ENCODE measurements around the gene TNNT2. TPM values are rescaled to one million over a fixed set of nuclear protein-coding genes. Genes with fewer than 3 reads are reported as not detected.

The TNNT2 gene
- total and polyA plus RNA-seq, 2 donors (not counting 1 experiment from before 2014, with no cell fraction given), result not detected

- Histone ChIP-seq H3K27me3 (replicated peaks in 1 of 4; ENCODE audit: control extremely low read depth in 1 of 4, control insufficient read depth in 3 of 4, insufficient read depth in 4 of 4, low read length in 3 of 4) (peaks cover 0 to 4% (median 0%) of the 10 kb centered on the region in 4 experiments), H3K79me2 (ENCODE audit: control insufficient read depth, insufficient read depth, low read length) (no peaks in the 10 kb centered on the region), H3K4me1 (ENCODE audit: control insufficient read depth in 2 of 2, insufficient read depth in 2 of 2, low read length in 2 of 2) (no peaks in the 10 kb centered on the region), H2AFZ (ENCODE audit: insufficient read depth, low read depth, low read length, poor library complexity, severe bottlenecking) (no peak overlapping the region), H4K20me1 (ENCODE audit: control insufficient read depth, insufficient read depth, low read length, poor library complexity, severe bottlenecking) (no peaks in the 10 kb centered on the region), H3K4me2 (replicated peaks; ENCODE audit: low read depth, low read length, poor library complexity, severe bottlenecking) (no peak overlapping the region), H3K27ac (ENCODE audit: low read length in 2 of 2) (no peak overlapping the region), H3K9me3 (ENCODE audit: control extremely low read depth in 1 of 3, control insufficient read depth in 2 of 3, insufficient read depth in 1 of 3, low read length in 2 of 3) (no peaks in the 10 kb centered on the region), H3K4me3 (ENCODE audit: control extremely low read depth in 1 of 5, extremely low read depth in 1 of 5, insufficient read depth in 1 of 5, low read depth in 2 of 5, low read length in 4 of 5) (no peak overlapping the region), H3K36me3 (replicated peaks in 1 of 2; ENCODE audit: control extremely low read depth in 1 of 2, control insufficient read depth in 1 of 2, extremely low read depth in 1 of 2, insufficient read depth in 2 of 2, low read length in 1 of 2) (no peaks in the 10 kb centered on the region), H3K9ac (ENCODE audit: low read length) (no peak overlapping the region)
- no peak overlapping the region for H3K27ac Mint-ChIP-seq
- intact Hi-C loops (cut with micrococcal nuclease), result no loop called here
- no peak overlapping the region for H3K4me3 Mint-ChIP-seq
- peaks cover 17% of the 10 kb centered on the region for H3K27me3 Mint-ChIP-seq
- TF ChIP-seq, protein P1, sequence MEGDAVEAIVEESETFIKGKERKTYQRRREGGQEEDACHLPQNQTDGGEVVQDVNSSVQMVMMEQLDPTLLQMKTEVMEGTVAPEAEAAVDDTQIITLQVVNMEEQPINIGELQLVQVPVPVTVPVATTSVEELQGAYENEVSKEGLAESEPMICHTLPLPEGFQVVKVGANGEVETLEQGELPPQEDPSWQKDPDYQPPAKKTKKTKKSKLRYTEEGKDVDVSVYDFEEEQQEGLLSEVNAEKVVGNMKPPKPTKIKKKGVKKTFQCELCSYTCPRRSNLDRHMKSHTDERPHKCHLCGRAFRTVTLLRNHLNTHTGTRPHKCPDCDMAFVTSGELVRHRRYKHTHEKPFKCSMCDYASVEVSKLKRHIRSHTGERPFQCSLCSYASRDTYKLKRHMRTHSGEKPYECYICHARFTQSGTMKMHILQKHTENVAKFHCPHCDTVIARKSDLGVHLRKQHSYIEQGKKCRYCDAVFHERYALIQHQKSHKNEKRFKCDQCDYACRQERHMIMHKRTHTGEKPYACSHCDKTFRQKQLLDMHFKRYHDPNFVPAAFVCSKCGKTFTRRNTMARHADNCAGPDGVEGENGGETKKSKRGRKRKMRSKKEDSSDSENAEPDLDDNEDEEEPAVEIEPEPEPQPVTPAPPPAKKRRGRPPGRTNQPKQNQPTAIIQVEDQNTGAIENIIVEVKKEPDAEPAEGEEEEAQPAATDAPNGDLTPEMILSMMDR (IDR thresholded peaks at IDR 0.05), result no peak
- TF ChIP-seq EZH2 (IDR thresholded peaks at IDR 0.05; ENCODE audit: borderline replicate concordance, insufficient read depth, low read depth, low read length, poor library complexity, severe bottlenecking), result no peak
- H3K4me1 Mint-ChIP-seq, result no peaks in the 10 kb centered on the region
- CTCF ChIA-PET, result interaction anchor here (1.8 kb wide), 1 partner anchor 12 kb away, joined by 4 read pairs; no protein-coding TSS in a partner anchor
- POLR2A ChIA-PET, result no interaction called here
- no peaks in the 10 kb centered on the region for H3K9me3 Mint-ChIP-seq (ENCODE audit: insufficient read depth)
- ATAC-seq (ENCODE audit: low read depth), result no peak
- no peak for DNase-seq
- 80% methylated on average over 6 of the region's 8 CpGs for WGBS (ENCODE audit: insufficient coverage)
Measured at GRCh38 chr1:201406831-201407406, 29.4 kb upstream of the TNNT2 start.

DNA sequence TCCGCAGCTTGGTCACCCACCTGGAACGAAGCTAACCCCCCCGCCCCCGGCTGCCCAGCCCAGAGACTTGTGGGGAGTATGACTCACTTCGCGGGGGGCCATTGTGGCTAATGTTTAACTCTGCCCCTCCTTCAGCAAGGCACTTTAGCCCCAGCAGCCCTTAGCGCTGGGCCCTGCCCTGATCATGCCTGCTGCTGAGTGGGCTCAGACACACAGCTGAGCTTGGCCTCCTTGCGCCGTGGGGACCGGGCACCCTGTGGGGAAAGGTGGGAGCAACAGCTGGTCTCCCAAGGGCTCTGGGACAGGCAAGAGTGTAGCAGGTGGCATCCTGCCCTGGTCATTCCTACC lies 28.0 kb upstream of the TNNT2 start:
- H3K9me3 ChIP-seq (ENCODE audit: control extremely low read depth in 1 of 3, control insufficient read depth in 2 of 3, insufficient read depth in 1 of 3, low read length in 2 of 3), result no peaks in the 10 kb centered on the region
- TF ChIP-seq, protein P1 (IDR thresholded peaks at IDR 0.05), result no peak
- TF ChIP-seq EZH2 (IDR thresholded peaks at IDR 0.05; ENCODE audit: borderline replicate concordance, insufficient read depth, low read depth, low read length, poor library complexity, severe bottlenecking), result no peak
- H3K79me2 ChIP-seq (ENCODE audit: control insufficient read depth, insufficient read depth, low read length), result no peaks in the 10 kb centered on the region
- intact Hi-C loops (cut with micrococcal nuclease), result no loop called here
- H3K4me1 ChIP-seq (ENCODE audit: control insufficient read depth in 2 of 2, insufficient read depth in 2 of 2, low read length in 2 of 2), result no peaks in the 10 kb centered on the region
- H2AFZ ChIP-seq (ENCODE audit: insufficient read depth, low read depth, low read length, poor library complexity, severe bottlenecking), result no peak overlapping the region
- Mint-ChIP-seq H3K27me3 (peaks cover 13% of the 10 kb centered on the region), H3K4me1 (no peaks in the 10 kb centered on the region), H3K27ac (no peak overlapping the region), H3K9me3 (ENCODE audit: insufficient read depth) (no peaks in the 10 kb centered on the region), H3K4me3 (no peak overlapping the region)
- ATAC-seq (ENCODE audit: low read depth) (no peak), DNase-seq (no peak)
- no peaks in the 10 kb centered on the region for H4K20me1 ChIP-seq (ENCODE audit: control insufficient read depth, insufficient read depth, low read length, poor library complexity, severe bottlenecking)
- ChIA-PET CTCF (interaction anchor here (1.8 kb wide), 1 partner anchor 11 kb away, joined by 4 read pairs; no protein-coding TSS in a partner anchor), POLR2A (no interaction called here)
- no peaks in the 10 kb centered on the region for H3K36me3 ChIP-seq (replicated peaks in 1 of 2; ENCODE audit: control extremely low read depth in 1 of 2, control insufficient read depth in 1 of 2, extremely low read depth in 1 of 2, insufficient read depth in 2 of 2, low read length in 1 of 2)
- 81% methylated on average over 9 of the region's 10 CpGs for WGBS (ENCODE audit: insufficient coverage)
- H3K4me2 ChIP-seq (replicated peaks; ENCODE audit: low read depth, low read length, poor library complexity, severe bottlenecking), result no peak overlapping the region
- H3K27me3 ChIP-seq (replicated peaks in 1 of 4; ENCODE audit: control extremely low read depth in 1 of 4, control insufficient read depth in 3 of 4, insufficient read depth in 4 of 4, low read length in 3 of 4), result peaks cover 0 to 13% (median 5%) of the 10 kb centered on the region in 4 experiments
- no peak overlapping the region for H3K27ac ChIP-seq (ENCODE audit: low read length in 2 of 2)
- no peak overlapping the region for H3K4me3 ChIP-seq (ENCODE audit: control extremely low read depth in 1 of 5, extremely low read depth in 1 of 5, insufficient read depth in 1 of 5, low read depth in 2 of 5, low read length in 4 of 5)
- no peak overlapping the region for H3K9ac ChIP-seq (ENCODE audit: low read length)

Measured in B cell (primary cell).